GM19351 (cell line): ENCODE data around the gene PRMT1.

Source experiments
- ATAC-seq: cut with Tn5 transposase; IDR thresholded peaks from one replicate; pipeline ENCODE4 v1.9.1; 2021; ENCODE audit warnings: mild to moderate bottlenecking, moderate library complexity; ENCODE audit not compliant: unreplicated experiment

Gene PRMT1

GRCh38 chr19:49687566-49688316 is 10.7 kb downstream of the PRMT1 start:
- ATAC-seq: no peak

- no peak for ATAC-seq
Observed at GRCh38 chr19:49688531-49689132, 11.6 kb downstream of the PRMT1 start.

- ATAC-seq: no peak
Observed at GRCh38 chr19:49689133-49690078, 12.3 kb downstream of the PRMT1 start, which contains the start of gene ADM5. TSS of gene ADM5 (plus strand) at chr19:49689594. CDS start at chr19:49689838, 244 bp downstream.

- ATAC-seq: no peak
Observed at GRCh38 chr19:49690079-49690655, 13.1 kb downstream of the PRMT1 start.

GRCh38 chr19:49690656-49691242 is 13.7 kb downstream of the PRMT1 start, which contains the start of gene CPT1C:
TSS of gene CPT1C (plus strand) at chr19:49691116. CDS start at chr19:49692253, 1,137 bp downstream.
- ATAC-seq: no peak

GRCh38 chr19:49691243-49692146 is 14.4 kb downstream of the PRMT1 start:
- ATAC-seq: no peak

- no peak for ATAC-seq
Observed at GRCh38 chr19:49692147-49692506, 15.1 kb downstream of the PRMT1 start.

- ATAC-seq: no peak
Observed at GRCh38 chr19:49696115-49696514, 19.0 kb downstream of the PRMT1 start.

GRCh38 chr19:49696865-49697264 is 19.8 kb downstream of the PRMT1 start:
- no peak for ATAC-seq

- no peak for ATAC-seq
Observed at GRCh38 chr19:49699364-49699763, 22.3 kb downstream of the PRMT1 start.

- ATAC-seq: no peak
Observed at GRCh38 chr19:49700563-49700962, 23.5 kb downstream of the PRMT1 start.

- no peak for ATAC-seq
Observed at GRCh38 chr19:49701271-49701786, 24.3 kb downstream of the PRMT1 start.

GRCh38 chr19:49704888-49705642 is 28.0 kb downstream of the PRMT1 start:
- no peak for ATAC-seq

GRCh38 chr19:49705919-49706318 is 28.8 kb downstream of the PRMT1 start:
- ATAC-seq: no peak

GRCh38 chr19:49710372-49710951 is 33.4 kb downstream of the PRMT1 start:
- no peak for ATAC-seq

- no peak for ATAC-seq
Observed at GRCh38 chr19:49712397-49712859, 35.4 kb downstream of the PRMT1 start.

GRCh38 chr19:49713236-49713845 is 36.3 kb downstream of the PRMT1 start:
- ATAC-seq: no peak

GRCh38 chr19:49716154-49716553 is 39.1 kb downstream of the PRMT1 start:
- no peak for ATAC-seq
